Measurements from ENCODE around the gene RGS8. TPM values are rescaled to one million over a fixed set of nuclear protein-coding genes. Genes with fewer than 3 reads are reported as not detected.

Gene RGS8
- total RNA-seq, 1 donor, result not detected

- TF ChIP-seq CTCF (IDR thresholded peaks at IDR 0.05; ENCODE audit: insufficient read depth, low read length), result no peak
- DNase-seq (ENCODE audit: low read depth), result no peak
- no peak overlapping the region for H3K4me3 ChIP-seq (ENCODE audit: low read depth, low read length)
Observed at GRCh38 chr1:182721525-182721924, 37.1 kb upstream of the RGS8 start.

GRCh38 chr1:182720463-182720862 lies 36.1 kb upstream of the RGS8 start:
- DNase-seq (ENCODE audit: low read depth), result peak; percentile 14
- H3K4me3 ChIP-seq (ENCODE audit: low read depth, low read length), result no peak overlapping the region
- TF ChIP-seq CTCF (IDR thresholded peaks at IDR 0.05; ENCODE audit: insufficient read depth, low read length), result peak; percentile 36

- no peak for DNase-seq (ENCODE audit: low read depth)
- no peak for TF ChIP-seq CTCF (IDR thresholded peaks at IDR 0.05; ENCODE audit: insufficient read depth, low read length)
- no peak overlapping the region for H3K4me3 ChIP-seq (ENCODE audit: low read depth, low read length)
Observed at GRCh38 chr1:182719553-182719952, 35.2 kb upstream of the RGS8 start.

- H3K4me3 ChIP-seq (ENCODE audit: low read depth, low read length), result no peak overlapping the region
- no peak for DNase-seq (ENCODE audit: low read depth)
- TF ChIP-seq CTCF (IDR thresholded peaks at IDR 0.05; ENCODE audit: insufficient read depth, low read length), result no peak
Observed at GRCh38 chr1:182718311-182718710, 33.9 kb upstream of the RGS8 start.

DNA sequence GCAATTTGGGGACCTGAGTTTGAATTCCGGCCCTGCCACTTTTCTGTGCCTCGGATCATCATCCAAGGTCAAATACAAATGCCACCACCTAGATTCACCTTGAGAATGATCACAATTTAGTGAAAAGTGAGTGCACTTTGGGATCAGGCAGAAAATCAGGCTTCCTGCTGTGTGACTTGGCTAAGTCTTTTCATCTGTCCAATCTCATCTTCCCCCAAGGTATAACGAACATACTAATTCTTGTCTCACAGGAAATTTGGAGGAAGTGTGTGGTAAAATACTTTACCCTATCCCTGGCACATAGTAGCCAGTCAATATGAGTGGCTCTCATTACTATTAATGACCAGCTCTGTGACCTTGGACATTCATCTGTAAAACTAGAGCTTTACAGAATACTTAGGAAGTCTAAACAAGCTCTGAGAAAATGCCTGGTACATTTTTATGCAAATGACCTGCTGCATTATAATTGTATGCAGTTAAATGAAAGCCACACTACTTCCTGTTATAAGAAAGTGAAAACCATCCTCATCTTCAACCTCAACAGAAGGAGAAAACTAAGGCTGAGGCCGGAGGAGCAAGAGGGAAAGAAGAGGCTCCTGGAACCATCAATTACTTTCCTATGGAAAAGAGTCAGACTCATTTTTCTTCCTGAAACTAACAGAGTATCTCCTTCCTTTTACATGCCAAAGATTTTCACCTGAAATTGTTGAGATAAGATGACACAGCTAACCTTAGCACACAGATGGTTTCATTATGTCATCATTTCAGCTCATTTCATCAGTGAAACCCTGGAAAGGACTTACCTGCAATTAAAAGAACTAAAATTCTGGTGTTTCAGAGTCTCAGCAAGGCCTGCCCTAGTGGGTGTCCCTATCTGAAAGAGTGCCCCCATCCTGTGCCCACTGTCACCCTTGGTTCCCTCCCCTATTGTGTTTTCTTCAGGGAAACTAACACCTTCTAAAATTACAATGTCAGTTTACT lies 32.6 kb upstream of the RGS8 start:
- no peak overlapping the region for H3K4me3 ChIP-seq (ENCODE audit: low read depth, low read length)
- TF ChIP-seq CTCF (IDR thresholded peaks at IDR 0.05; ENCODE audit: insufficient read depth, low read length), result no peak
- DNase-seq (ENCODE audit: low read depth), result no peak

DNA sequence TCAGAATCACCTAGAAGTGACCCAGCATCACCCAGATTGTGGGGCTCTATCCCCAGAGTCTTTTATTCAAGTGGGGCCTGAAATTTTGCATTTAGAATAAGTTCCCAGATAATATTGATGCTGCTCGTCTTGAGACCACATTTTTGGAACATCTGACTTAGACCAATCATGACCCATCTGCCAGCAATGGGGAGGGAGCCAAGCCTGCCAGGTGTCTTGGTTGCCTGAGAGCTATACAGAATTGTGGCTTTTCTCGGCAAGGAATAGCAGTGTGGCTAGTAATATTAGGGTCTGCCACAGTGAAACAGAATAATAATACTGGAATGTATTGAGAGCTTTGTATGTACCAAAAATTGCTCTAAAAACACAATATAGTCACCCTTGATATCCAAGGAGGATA lies 31.1 kb upstream of the RGS8 start:
- H3K4me3 ChIP-seq (ENCODE audit: low read depth, low read length), result no peak overlapping the region
- TF ChIP-seq CTCF (IDR thresholded peaks at IDR 0.05; ENCODE audit: insufficient read depth, low read length), result no peak
- no peak for DNase-seq (ENCODE audit: low read depth)
